Activated T-cell treated with anti-CD3 and anti-CD28 coated beads, Interleukin-2, amount 50 U/mL, for 4 hours (primary cell): Measurements from ENCODE around the gene FAXDC2. TPM values are rescaled to one million over a fixed set of nuclear protein-coding genes. Genes with fewer than 3 reads are reported as not detected.
"Not testable (repeated sequence)": the region's sequence is repeated elsewhere in the genome, so short reads cannot be mapped to it uniquely, and the experiment has no call there.

Experiments used
- ATAC-seq, 2 donors: fragments of 200-7000 bp; cut with Tn5 transposase; one replicate each; pipeline ENCODE4 v1.10.0; 2021
- DNase-seq: peaks from one replicate; pipeline ENCODE4 v3.0.0-alpha.2; 2020
- H3K27me3 Mint-ChIP-seq: one replicate; pipeline ENCODE4 v1.8.0; 2021; ENCODE audit warnings: low read depth, mixed read lengths
- H3K36me3 Mint-ChIP-seq: one replicate; pipeline ENCODE4 v1.8.0; 2022; ENCODE audit warnings: mixed read lengths; ENCODE audit not compliant: insufficient read depth
- H3K4me1 Mint-ChIP-seq: one replicate; pipeline ENCODE4 v1.8.0; 2021; ENCODE audit warnings: low read depth, mixed read lengths
- H3K4me3 Mint-ChIP-seq: one replicate; pipeline ENCODE4 v1.8.0; 2021; ENCODE audit warnings: mild to moderate bottlenecking, moderate library complexity, mixed read lengths
- H3K9me3 Mint-ChIP-seq: one replicate; pipeline ENCODE4 v1.8.0; 2021; ENCODE audit warnings: mixed read lengths
- total RNA-seq, 3 donors: library from RNA; stranded (reverse); gene quantifications; one replicate each; pipeline ENCODE4 v1.2.1, GENCODE V29; 2021

FAXDC2 gene
- total RNA-seq, 3 donors from 2014 or later = 0.40 TPM; not detected in 2

DNA sequence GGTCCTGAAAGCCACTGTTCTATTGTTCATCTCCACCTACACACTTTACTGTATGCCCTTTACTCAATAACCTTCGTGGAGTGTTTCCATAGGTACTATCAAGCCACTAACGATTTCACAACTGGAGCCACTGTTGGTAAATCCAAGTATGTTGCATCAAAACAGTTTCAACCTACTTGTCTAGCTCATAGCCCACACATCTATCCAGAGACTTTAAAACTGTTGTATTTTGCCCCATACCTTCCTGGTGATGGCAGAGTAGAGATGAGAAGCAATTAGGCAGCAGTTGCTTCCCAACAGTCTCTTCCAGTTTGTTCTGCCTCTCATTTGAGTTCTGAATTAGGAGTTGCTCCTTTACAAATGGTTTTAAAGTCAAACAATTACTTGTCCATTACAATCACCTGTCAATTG, 607 bp downstream of the FAXDC2 start:
- Mint-ChIP-seq H3K4me3 (no peak overlapping the region), H3K27me3 (no peaks in the 10 kb centered on the region), H3K9me3 (no peaks in the 10 kb centered on the region), H3K36me3 (peaks cover 3% of the 10 kb centered on the region), H3K4me1 (no peaks in the 10 kb centered on the region)
- ATAC-seq (no peak), DNase-seq (no peak)

DNA sequence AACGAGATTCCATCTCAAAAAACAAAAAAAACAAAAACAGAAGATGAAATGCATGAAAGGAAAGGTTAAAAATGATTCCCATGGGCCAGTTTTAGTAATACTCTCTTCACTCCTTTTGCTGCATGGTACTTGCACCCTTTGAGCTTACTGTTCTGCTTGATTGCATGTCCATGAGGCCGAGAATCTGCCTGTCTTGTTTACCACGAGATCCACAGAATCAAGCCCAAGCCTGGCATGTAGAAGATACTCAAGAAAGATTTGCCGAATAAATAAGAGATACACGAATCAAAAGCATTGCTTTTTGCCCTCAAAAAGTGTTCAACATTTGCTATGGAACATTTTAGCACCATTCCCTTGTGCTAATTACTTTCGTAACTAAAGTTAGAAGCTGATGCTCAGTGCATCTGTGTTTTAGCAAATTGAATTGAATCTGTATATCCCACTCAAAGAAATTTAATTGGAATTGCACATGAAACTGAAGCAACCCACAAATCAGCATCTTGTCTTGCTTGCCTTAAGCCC, 1.1 kb downstream of the FAXDC2 start:
- H3K27me3 Mint-ChIP-seq = no peaks in the 10 kb centered on the region
- DNase-seq (no peak), ATAC-seq (no peak)
- H3K4me3 Mint-ChIP-seq = no peak overlapping the region
- H3K4me1 Mint-ChIP-seq = no peaks in the 10 kb centered on the region
- H3K36me3 Mint-ChIP-seq = peaks cover 3% of the 10 kb centered on the region
- no peaks in the 10 kb centered on the region for H3K9me3 Mint-ChIP-seq

DNA sequence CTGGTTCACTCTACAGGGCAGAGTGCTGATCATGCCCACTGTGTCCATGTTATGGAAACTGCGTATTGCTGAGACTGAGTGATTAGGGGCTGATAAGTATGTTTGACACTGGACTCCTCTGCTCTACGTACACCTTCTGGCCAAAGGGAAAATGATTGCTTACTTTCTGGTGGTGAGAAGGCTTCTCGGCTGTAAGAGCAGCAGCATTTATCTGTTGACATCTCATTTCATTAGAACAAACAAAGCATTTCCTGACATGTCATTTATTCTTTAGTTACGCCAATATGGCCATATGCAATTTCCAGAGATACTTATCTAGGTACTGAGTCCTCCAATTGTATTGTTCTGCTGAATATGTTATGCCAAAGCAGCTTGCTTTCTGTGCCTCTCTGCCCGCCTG, 5.6 kb downstream of the FAXDC2 start:
- no peaks in the 10 kb centered on the region for H3K4me1 Mint-ChIP-seq
- peaks cover 3% of the 10 kb centered on the region for H3K36me3 Mint-ChIP-seq

DNA sequence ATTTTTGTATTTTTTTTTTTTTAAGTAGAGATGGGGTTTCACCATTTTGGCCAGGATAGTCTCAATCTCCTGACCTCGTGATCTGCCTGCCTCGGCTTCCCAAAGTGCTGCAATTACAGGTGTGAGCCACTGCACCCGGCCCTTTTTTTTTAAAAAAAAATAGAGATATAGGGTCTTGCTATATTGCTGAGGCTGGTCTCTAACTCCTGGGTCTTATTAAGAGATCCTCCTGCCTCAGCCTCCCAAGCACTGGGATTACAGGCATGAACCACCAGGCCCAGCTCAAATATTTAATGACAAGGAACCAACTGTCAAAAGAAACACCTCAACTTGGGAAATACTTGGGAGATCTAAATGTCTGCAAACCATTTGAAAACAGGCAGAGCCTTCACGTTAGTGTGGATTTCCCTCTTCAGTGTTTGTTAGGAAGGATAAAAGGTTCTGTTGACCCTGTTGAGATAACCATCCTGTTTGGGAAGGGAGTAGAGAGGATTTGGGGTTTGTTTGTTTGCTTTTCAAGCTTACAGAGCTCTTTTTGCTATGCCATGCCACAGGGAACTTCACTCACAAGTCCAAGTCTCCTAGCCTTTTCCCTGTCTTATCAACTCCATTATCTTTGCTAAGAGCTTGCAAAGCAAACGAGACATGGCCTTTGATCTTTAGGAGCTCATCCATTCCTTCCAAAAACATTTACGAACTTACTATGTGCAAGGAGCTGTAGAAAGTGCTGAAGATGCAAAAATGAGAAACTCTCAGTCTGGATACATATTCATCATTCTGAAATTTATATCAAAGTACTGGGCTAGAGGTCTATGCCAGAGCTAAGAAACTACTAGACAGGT, 7.5 kb downstream of the FAXDC2 start:
- Mint-ChIP-seq H3K4me3 (no peak overlapping the region), H3K36me3 (peaks cover 3% of the 10 kb centered on the region), H3K4me1 (no peaks in the 10 kb centered on the region), H3K27me3 (no peaks in the 10 kb centered on the region), H3K9me3 (no peaks in the 10 kb centered on the region)
- no peak for ATAC-seq
- DNase-seq = no peak

More for the DNA sequence above, 5.6 kb downstream of the FAXDC2 start:
- ATAC-seq (no peak), DNase-seq (no peak)
- no peak overlapping the region for H3K4me3 Mint-ChIP-seq
- H3K27me3 Mint-ChIP-seq = no peaks in the 10 kb centered on the region
- no peaks in the 10 kb centered on the region for H3K9me3 Mint-ChIP-seq

DNA sequence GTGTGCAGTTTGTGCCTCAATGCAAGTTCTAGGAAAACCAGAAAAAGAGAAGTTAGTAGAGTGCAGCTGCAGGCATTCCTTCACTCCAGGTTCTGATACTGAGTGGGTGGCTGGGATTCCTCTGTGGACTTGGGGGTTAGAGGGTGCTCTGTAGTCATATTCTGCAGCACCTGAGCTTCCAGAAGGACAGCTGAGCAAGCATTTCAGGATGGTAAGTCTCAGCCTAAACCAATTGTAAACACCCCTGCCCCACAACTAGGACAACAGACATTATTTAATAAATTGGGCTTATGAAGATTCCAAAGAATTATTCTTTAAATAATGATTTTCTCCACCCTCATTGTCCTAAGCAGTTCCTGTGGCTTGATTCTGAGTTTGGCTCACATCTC, 9.1 kb downstream of the FAXDC2 start:
- H3K9me3 Mint-ChIP-seq = no peaks in the 10 kb centered on the region
- peaks cover 8% of the 10 kb centered on the region for H3K36me3 Mint-ChIP-seq
- no peak overlapping the region for H3K4me3 Mint-ChIP-seq
- H3K27me3 Mint-ChIP-seq = no peaks in the 10 kb centered on the region
- no peak for DNase-seq
- no peaks in the 10 kb centered on the region for H3K4me1 Mint-ChIP-seq
- ATAC-seq = no peak

DNA sequence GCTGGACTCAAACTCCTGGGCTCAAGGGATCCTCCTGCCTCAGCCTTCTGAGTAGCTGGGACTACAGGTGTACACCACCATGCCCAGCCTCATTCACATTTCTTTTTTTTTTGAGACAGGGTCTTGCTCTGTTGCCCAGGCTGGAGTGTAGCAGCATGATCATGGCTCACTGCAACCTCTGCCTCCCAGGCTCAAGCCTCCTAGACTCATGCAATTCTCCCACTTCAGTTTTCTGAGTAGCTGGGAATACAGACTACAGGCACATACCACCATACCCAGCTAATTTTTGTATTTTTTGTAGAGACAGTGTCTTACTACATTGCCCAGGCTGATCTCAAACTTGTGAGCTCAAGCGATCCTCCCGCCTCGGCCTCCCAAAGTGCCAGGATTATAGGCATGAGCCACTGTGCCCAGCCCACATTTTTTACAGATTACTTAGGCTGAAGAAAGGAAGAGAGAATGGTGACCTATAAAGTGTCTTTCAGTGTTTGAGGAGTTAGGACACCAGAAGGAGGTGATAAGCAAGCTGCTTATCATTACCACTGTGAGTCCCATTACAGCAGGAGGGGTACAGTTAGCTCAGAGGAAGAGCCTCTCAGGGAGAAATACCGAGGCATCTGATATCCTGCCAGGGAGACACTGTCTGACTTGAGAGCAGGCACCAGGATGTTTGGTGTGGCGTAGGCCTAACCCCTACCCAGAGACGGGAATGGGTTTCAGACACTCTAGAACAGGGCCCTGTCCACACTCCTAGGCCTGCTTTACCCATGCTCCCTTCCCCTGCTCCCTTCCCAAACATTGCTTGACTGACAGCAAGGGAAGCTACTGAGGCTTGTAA, 9.7 kb downstream of the FAXDC2 start:
- Mint-ChIP-seq H3K36me3 (peaks cover 8% of the 10 kb centered on the region), H3K9me3 (no peaks in the 10 kb centered on the region), H3K27me3 (no peaks in the 10 kb centered on the region), H3K4me3 (no peak overlapping the region), H3K4me1 (no peaks in the 10 kb centered on the region)
- ATAC-seq (no peak), DNase-seq (no peak)

DNA sequence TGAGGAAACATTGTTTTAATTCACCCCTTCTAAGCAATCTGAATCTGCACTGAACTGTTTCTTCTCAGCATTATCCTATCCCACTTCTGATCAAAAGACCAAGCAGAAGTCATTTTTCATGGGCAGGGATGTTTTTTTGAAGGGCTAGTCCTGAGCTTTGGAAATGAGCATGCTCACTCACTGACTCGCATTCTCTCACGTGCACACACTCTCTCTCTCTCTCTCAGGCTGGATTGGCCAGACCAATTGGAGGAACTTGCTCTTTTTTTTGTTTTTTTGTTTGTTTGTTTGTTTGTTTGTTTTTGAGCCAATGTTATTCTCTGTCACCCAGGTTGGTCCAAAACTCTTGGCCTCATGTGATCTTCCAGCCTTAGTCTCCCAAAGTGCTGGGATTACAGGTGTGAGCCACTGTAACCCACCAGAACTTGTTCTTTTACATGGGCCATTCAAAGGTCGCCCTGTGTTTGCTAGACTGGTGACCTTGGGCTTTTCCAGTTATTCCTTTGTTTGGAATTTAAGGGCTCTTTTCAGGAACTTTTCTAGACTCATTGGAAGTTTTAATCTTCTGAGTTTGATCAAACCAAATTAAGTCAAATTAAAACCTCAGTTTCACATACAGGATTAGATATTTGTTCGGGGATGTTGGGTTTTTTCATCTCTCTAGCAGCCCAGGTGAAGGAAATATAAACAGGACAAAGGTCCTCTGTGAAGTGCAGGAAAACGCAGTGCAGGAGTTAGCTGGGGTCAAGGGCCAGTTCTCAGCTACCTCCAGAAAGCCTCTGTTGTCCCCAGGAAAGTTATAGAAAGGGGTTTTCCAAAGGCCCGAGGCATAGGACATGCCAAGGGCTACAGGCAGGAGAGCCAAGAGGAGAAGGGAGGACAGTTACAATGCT, 13.1 kb downstream of the FAXDC2 start:
- Mint-ChIP-seq H3K27me3 (no peaks in the 10 kb centered on the region), H3K4me3 (no peak overlapping the region), H3K9me3 (no peaks in the 10 kb centered on the region), H3K4me1 (no peaks in the 10 kb centered on the region), H3K36me3 (peaks cover 5% of the 10 kb centered on the region)
- ATAC-seq (no peak), DNase-seq (no peak)

DNA sequence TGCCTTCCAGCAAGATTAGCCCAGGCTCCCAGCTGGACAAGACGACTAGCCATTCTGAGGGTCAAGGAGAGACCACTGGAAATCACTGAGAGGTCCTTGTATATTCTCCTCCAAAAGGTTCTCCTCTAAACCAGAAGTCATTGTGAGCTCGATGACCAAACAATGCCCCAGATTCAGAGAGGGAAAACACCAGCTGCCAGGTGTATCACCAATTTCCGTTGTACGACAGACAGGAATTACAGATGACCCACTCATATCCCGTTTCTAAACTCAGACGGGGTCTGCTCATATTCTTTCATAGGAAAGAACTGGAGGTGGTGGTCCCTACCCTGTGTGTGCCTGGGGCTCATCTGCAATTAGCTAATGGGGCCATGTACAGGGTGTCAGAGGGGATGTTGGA, 14.2 kb downstream of the FAXDC2 start:
- ATAC-seq (no peak), DNase-seq (no peak)
- no peaks in the 10 kb centered on the region for H3K4me1 Mint-ChIP-seq
- no peaks in the 10 kb centered on the region for H3K9me3 Mint-ChIP-seq
- no peaks in the 10 kb centered on the region for H3K27me3 Mint-ChIP-seq
- H3K4me3 Mint-ChIP-seq = no peak overlapping the region
- H3K36me3 Mint-ChIP-seq = peaks cover 9% of the 10 kb centered on the region

DNA sequence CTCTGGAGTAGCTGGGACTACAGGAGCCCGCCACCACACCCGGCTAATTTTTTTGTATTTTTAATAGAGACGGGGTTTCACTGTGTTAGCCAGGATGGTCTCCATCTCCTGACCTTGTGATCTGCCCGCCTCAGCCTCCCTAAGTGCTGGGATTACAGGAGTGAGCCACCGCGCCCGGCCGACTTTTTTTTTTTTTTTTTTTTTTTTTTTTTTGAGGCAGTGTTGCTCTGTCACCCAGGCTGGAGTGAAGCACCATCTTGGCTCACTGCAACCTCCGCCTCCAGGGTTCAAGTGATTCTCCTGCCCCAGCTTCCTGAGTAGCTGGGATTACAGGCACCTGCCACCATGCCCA, 14.7 kb downstream of the FAXDC2 start:
- H3K27me3 Mint-ChIP-seq, H3K9me3 Mint-ChIP-seq, ATAC-seq, H3K4me1 Mint-ChIP-seq, DNase-seq, H3K4me3 Mint-ChIP-seq: not testable (repeated sequence)
- peaks cover 11% of the 10 kb centered on the region for H3K36me3 Mint-ChIP-seq

DNA sequence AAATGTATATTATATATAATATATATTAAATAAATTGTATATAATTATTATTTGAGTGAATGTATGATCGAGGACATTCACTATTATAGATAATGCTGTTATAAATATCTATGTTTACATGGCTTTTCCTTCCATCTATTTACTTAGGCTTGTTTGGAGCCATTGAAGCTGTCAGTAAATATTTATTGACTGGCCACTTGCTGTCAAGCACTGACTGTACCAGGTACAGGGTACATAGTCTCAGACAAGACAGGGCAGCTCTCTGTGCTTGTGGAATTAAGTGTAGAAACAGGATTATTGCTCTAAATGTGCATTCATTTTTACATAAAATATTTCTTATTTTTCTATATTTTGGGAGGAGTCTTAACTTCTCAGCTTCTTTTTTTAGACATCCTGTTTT, 16.4 kb downstream of the FAXDC2 start:
- peaks cover 14% of the 10 kb centered on the region for H3K36me3 Mint-ChIP-seq
- no peaks in the 10 kb centered on the region for H3K9me3 Mint-ChIP-seq

DNA sequence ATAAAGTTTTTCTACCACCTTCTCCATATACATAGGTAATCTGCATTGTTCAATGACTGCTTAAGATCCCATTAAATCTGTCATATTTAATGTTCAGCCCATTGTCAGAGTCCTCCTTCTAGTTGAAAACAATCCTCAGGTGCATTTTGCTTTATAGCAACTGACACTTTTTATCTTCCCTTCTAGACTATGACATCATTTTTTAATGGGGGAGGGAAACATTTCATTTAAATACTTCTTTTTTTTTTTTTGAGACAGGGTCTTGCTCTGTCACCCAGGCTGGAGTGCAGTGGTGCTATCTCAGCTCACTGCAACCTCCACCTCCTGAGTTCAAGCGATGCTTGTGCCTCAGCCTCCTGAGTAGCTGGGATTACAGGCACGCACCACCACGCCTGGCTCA, 17.6 kb downstream of the FAXDC2 start:
- H3K27me3 Mint-ChIP-seq, H3K9me3 Mint-ChIP-seq, DNase-seq, H3K4me3 Mint-ChIP-seq, ATAC-seq: not testable (repeated sequence)
- Mint-ChIP-seq H3K4me1 (peaks cover 28% of the 10 kb centered on the region), H3K36me3 (peaks cover 16% of the 10 kb centered on the region)

More for the DNA sequence above, 16.4 kb downstream of the FAXDC2 start:
- no peak for DNase-seq
- peaks cover 19% of the 10 kb centered on the region for H3K4me1 Mint-ChIP-seq
- no peaks in the 10 kb centered on the region for H3K27me3 Mint-ChIP-seq
- no peak for ATAC-seq
- H3K4me3 Mint-ChIP-seq = no peak overlapping the region

DNA sequence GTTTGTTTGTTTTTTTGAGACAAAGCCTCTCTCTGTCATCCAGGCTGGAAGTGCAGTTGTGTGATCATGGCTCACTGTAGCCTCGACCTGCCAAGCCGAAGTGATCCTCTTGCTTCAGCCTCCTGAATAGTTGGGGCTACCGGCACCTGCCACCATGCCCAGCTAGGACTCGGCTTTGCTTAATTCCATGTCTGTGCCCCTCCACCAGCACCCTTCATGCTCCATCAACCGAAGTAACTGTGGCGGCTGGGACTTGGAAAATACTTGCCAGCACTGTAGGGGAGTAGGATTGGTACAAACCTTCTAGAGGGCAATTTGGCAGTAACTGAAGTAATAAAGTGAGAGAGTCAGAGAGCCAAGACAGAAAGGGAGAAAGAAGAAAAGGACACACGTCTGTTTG, 19.0 kb downstream of the FAXDC2 start:
- H3K4me1 Mint-ChIP-seq = peaks cover 32% of the 10 kb centered on the region
- no peak overlapping the region for H3K4me3 Mint-ChIP-seq

DNA sequence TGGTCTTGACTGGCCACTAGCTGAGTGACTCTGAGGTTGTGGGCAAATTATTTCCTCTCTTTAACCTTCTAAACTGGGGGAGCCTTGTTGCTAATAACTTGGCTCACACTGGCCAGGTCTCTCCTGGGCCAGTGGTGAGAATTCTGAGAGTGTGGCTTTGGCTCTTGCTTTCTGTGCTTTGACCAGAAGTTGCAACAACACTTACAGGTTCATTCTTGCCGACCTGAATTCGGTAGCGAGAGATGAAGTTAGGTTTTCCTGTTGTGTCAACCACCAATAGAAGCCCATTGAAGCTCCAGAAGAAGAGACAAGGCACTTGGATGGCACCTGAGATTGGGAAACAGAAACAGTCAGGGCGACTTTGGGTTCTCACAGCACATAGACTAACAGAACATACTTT, 19.8 kb downstream of the FAXDC2 start:
- Mint-ChIP-seq H3K36me3 (peaks cover 18% of the 10 kb centered on the region), H3K4me3 (no peak overlapping the region), H3K27me3 (no peaks in the 10 kb centered on the region), H3K4me1 (peaks cover 35% of the 10 kb centered on the region), H3K9me3 (no peaks in the 10 kb centered on the region)
- no peak for DNase-seq
- ATAC-seq = no peak

More for the DNA sequence above, 19.0 kb downstream of the FAXDC2 start:
- peaks cover 13% of the 10 kb centered on the region for H3K36me3 Mint-ChIP-seq
- DNase-seq = no peak
- H3K27me3 Mint-ChIP-seq = no peaks in the 10 kb centered on the region
- ATAC-seq = no peak
- no peaks in the 10 kb centered on the region for H3K9me3 Mint-ChIP-seq

DNA sequence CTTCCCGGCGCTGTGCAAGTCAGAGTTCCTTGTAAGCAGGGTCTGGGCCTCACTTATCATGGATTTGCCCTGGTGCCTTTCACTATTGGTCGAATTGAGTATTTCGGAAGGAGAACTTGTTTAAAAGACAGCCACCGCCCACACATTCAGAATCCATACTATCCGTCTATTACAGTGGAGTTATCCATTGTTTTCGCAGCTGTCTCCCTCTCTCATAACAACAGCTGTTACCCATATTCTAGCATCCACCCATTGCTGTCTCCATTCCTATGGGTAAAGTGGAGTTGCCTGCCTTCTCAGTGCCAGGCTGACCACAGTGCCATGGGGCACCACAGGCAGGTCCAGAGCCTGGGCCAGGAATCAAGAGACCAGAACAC, 20.2 kb downstream of the FAXDC2 start:
- Mint-ChIP-seq H3K27me3 (no peaks in the 10 kb centered on the region), H3K36me3 (peaks cover 18% of the 10 kb centered on the region), H3K4me1 (peaks cover 36% of the 10 kb centered on the region), H3K9me3 (no peaks in the 10 kb centered on the region), H3K4me3 (peak overlapping the region; percentile 24)
- ATAC-seq (no peak), DNase-seq (no peak)
